ENCODE results near the gene TCP1.

DNA sequence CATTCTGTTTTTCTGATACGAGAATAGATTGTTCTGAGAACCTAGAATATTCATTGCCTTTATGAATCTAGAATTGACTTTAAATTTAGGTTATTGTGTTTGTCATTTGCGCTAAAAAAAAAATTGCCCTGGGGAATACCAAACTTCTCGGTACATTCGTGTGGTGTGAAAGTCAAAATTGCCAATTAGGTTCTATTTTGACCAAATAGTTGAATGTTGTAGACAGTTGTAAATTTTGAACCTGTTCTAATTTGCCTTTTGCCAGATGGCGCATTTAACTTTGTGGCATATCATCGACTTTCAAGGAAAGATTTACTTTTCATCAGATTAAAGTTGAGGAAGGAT lies 59.1 kb downstream of the TCP1 start:
- TF ChIP-seq EZH2 (IDR thresholded peaks at IDR 0.05; ENCODE audit: low read depth) = no peak
- TF ChIP-seq, protein P1, sequence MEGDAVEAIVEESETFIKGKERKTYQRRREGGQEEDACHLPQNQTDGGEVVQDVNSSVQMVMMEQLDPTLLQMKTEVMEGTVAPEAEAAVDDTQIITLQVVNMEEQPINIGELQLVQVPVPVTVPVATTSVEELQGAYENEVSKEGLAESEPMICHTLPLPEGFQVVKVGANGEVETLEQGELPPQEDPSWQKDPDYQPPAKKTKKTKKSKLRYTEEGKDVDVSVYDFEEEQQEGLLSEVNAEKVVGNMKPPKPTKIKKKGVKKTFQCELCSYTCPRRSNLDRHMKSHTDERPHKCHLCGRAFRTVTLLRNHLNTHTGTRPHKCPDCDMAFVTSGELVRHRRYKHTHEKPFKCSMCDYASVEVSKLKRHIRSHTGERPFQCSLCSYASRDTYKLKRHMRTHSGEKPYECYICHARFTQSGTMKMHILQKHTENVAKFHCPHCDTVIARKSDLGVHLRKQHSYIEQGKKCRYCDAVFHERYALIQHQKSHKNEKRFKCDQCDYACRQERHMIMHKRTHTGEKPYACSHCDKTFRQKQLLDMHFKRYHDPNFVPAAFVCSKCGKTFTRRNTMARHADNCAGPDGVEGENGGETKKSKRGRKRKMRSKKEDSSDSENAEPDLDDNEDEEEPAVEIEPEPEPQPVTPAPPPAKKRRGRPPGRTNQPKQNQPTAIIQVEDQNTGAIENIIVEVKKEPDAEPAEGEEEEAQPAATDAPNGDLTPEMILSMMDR (conservative IDR thresholded peaks at IDR 0.05) = no peak

Data from PC-9 (cell line).